Measurements from ENCODE around the gene LGR4. TPM values are rescaled to one million over a fixed set of nuclear protein-coding genes. Genes with fewer than 3 reads are reported as not detected.

The LGR4 gene
- total and polyA plus RNA-seq, 9 of the 15 experiments (the other 6 are each of a cell fraction or from before 2014, with no cell fraction given), result 0.94 to 10.1 (median 5.8) TPM

DNA sequence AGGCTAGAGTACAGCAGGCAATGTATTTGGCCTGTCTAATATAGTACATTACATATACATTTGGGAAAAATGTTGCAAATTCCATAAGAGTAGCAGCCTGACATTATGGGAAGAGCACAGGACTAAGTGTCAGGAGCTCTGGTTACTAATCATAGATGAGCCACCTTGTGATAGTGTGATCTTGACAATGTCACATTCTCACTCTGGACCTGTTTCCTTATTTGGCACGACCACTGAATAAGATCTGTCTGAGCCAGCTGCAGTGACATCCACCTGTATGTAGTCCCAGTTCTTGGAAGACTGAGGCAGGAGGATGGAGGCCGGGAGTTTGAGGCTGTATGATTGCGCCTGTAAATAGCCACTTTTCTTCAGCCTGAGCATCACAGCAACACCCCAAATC, 39.6 kb upstream of the LGR4 start:
- FAIRE-seq, result no peak

More for the DNA sequence above, 39.6 kb upstream of the LGR4 start:
- Histone ChIP-seq H2AFZ (ENCODE audit: low read depth, low read length) (no peak overlapping the region), H4K20me1 (replicated peaks; ENCODE audit: control insufficient read depth, insufficient read depth, low read length) (no peaks in the 10 kb centered on the region; the same call in 1 of the 2 replicates), H3K27me3 (ENCODE audit: control insufficient read depth in 2 of 2, insufficient read depth in 2 of 2, low read length in 2 of 2) (no peaks in the 10 kb centered on the region), H3K4me2 (ENCODE audit: insufficient read depth, low read length) (no peak overlapping the region), H3K9me1 (ENCODE audit: control insufficient read depth, insufficient read depth, low read length) (no peaks in the 10 kb centered on the region), H3K27ac (ENCODE audit: extremely low read depth, low read depth, low read length) (no peak overlapping the region), H3K9ac (ENCODE audit: insufficient read depth in 1 of 2, low read depth in 2 of 2, low read length in 2 of 2) (no peak overlapping the region), H3K4me1 (replicated peaks in 1 of 2; ENCODE audit: control insufficient read depth in 2 of 2, insufficient read depth in 2 of 2, low read length in 2 of 2) (peaks cover 4% of the 10 kb centered on the region in 2 experiments; a peak in 4 of 5 replicates), H3K36me3 (ENCODE audit: control insufficient read depth, insufficient read depth, low read length) (no peaks in the 10 kb centered on the region), H3K9me3 (replicated peaks; ENCODE audit: control insufficient read depth, insufficient read depth, low read depth, low read length) (no peaks in the 10 kb centered on the region), H3K79me2 (ENCODE audit: control insufficient read depth, insufficient read depth, low read length) (peaks cover 4% of the 10 kb centered on the region; the same call in 1 of the 3 replicates), H3K4me3 (no peak overlapping the region)
- in situ Hi-C loops (cut with MboI), result no loop called here
- WGBS (ENCODE audit: insufficient coverage, low coverage, missing lambda C conversion rate), result 17% methylated on average over 3 of the region's 3 CpGs
- TF ChIP-seq, protein P1, sequence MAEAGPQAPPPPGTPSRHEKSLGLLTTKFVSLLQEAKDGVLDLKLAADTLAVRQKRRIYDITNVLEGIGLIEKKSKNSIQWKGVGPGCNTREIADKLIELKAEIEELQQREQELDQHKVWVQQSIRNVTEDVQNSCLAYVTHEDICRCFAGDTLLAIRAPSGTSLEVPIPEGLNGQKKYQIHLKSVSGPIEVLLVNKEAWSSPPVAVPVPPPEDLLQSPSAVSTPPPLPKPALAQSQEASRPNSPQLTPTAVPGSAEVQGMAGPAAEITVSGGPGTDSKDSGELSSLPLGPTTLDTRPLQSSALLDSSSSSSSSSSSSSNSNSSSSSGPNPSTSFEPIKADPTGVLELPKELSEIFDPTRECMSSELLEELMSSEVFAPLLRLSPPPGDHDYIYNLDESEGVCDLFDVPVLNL (CRISPR knock-in tag; IDR thresholded peaks at IDR 0.05; ENCODE audit: low read depth), result no peak
- TF ChIP-seq KDM4B (IDR thresholded peaks at IDR 0.05; ENCODE audit: borderline replicate concordance in 2 of 2, low read depth in 1 of 2), result no peak
- TF ChIP-seq CHD1 (IDR thresholded peaks at IDR 0.05; ENCODE audit: low read length), result no peak
- TF ChIP-seq MEIS2 (IDR thresholded peaks at IDR 0.05; ENCODE audit: partially characterized antibody), result no peak
- TF ChIP-seq, protein P2, sequence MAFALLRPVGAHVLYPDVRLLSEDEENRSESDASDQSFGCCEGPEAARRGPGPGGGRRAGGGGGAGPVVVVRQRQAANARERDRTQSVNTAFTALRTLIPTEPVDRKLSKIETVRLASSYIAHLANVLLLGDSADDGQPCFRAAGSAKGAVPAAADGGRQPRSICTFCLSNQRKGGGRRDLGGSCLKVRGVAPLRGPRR (CRISPR knock-in tag; IDR thresholded peaks at IDR 0.05), result no peak
- TF ChIP-seq ZFP36 (IDR thresholded peaks at IDR 0.05; ENCODE audit: low read depth, low read length, partially characterized antibody), result no peak
- no peak for TF ChIP-seq E2F3 (CRISPR knock-in tag; IDR thresholded peaks at IDR 0.05)
- ATAC-seq (no peak; the same call in 2 of the 3 replicates), DNase-seq (ENCODE audit: extremely low read depth in 1 of 4, low spot score in 3 of 4) (no peak)
- CTCF ChIA-PET (ENCODE audit: low intra/inter-chr PET ratio), result no interaction called here
- POLR2A ChIA-PET, result no interaction called here
- BruUV-seq (replicated peaks), result no TSS peak
- intact Hi-C loops (cut with micrococcal nuclease), result no loop called here
